Globus pallidus (tissue), 1 donor: Measurements from ENCODE around the gene PIGS.
"Not testable (repeated sequence)": the region's sequence is repeated elsewhere in the genome, so short reads cannot be mapped to it uniquely, and the experiment has no call there.

Experiments used
- DNase-seq: peaks from one replicate; pipeline ENCODE4 v3.0.0-alpha.2; 2015; ENCODE audit warnings: low spot score

PIGS gene

DNA sequence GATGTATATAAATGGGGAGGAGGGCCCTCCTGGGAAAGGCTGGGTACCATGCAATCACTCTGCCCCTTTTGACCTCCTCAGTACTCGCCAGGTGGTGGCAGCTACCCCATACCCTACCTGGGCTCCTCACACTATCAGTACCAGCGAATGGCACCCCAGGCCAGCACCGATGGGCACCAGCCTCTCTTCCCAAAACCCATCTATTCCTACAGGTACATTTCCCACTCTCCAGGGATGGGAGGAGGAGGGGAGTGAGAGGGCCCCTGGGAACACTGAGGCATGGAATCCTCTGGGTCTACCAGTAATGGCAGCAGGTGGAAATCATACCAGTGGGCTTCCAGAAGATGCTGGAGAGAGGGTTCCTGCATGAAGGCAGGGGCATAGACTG, 42.3 kb downstream of the PIGS start:
- DNase-seq = no peak

DNA sequence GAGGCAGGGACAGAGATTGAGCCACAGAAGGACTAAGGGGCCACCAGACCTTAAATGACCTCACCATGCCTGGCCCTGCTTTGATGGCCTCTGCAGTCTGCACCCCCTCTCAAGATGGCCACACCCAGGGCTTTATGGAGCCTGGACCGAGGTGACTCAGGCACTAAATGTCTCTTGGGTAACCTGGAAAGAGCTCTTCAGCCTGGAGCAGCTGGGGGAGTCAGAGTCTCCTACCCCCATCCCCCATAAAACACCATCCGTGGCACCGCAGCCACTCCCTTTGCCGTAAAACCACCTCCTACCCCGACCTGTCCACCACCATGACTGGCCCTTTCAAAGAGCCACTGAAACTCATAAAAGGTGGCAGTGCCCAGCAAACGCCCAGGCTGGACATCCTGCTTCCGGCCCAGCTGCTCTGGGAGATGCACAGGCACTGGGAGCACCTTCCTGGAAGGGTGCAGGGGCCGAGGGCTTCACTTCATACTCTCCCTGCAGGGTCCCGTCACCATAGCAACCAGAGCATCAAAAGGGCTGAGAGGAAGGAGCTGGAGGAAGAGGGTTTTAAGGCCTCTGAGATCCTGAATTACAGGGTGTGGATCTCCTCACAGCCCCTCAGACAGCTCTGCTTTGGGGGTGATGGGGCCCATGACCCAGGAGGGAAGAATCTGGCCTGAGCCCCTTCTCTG, 42.9 kb downstream of the PIGS start:
- no peak for DNase-seq

DNA sequence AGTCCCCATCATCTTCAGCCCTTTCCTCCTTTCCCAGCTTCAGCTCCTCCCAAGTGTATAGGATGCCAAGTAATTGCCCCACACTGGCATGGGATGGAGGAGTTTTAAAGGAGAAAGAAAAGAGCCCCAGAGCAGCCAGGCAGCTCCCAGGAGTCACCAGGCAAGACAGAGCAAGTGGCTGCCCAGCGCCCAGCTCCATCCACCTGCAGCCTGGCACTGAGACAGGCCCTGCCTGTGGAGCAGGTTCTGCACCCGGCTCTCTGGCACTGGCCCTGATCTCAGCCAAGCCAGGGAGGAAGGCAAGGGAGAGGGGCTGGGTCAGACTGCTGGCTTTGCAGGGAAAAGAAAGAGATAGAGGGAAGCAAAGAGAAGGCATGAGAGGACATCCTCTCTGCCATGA, 43.5 kb downstream of the PIGS start:
- no peak for DNase-seq

DNA sequence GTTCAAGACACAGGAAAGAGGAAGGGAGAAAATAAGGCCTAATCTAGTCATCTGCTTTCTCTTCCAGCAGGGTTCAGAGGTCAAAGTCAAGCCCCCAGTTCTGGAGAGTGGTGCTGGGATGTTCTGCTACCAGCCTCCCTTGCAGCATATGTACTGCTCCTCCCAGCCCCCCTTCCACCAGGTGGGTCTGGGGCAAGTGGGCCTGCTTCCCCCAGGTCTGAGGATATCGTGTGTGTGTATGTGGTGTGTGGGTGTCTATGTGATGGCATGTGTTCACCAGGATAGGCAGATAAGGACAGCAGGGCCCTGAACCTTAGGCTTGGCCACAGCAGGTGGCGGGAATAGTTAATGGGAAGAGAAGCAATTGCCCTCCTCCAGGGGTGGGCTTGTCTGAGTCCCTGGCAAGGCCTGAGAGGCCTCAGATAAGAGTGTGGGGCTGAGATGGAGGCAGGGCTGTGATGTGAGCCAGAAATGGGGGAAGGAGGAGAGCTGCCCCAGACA, 44.1 kb downstream of the PIGS start:
- DNase-seq = no peak

DNA sequence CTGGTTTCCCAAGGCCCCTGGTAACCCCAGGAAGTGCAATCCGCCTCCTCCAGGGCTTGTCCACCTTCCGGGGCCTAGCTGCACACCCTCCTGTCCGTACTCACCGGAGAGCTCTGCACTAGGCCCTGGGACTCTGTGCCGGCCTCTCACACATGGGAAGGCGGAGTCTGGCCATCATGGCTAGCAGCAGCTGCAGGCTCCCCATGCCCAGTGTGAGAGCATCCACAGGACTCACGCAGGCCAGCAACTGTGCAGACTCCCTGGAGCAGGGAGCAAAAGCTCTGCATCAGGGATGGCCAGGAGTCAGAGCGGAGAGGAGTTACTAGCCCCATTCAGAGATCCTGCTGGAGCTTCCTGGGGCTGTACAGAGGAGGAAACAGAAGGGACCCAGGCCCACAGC, 44.9 kb downstream of the PIGS start:
- DNase-seq = no peak

DNA sequence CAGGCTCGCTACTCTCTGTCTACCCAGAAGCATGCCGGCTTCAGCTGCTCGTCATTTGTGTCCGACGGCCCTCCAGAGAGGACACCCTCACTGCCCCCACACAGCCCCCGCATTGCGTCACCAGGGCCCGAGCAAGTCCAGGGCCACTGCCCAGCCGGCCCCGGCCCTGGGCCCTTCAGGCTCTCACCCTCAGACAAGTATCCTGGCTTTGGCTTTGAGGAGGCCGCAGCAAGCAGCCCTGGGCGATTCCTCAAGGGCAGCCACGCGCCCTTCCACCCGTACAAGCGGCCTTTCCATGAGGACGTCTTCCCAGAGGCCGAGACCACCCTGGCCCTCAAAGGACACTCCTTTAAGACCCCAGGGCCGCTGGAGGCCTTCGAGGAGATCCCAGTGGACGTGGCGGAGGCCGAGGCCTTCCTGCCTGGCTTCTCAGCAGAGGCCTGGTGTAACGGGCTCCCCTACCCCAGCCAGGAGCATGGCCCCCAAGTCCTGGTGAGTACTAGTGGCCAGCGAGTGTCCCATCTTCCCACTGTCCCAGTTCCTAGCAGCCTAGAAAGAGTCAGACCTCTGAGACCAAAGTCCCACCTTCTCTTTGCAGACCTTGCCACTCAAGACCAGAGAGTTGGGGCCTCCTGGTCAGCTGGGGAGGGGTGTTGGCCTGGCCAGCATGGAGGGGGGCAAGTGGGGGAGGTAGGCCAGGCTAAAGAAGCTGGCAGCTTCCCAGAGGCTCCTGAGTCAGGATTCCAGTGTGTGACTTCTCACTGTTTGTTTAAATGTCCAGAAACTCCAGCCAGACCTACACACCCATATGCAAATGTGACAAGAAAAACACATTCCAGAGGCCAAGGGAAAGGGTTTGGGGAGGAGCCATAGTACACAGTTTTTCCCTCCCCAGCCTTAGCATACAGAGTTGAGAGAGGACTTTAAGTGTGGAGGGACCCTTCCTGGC, 46.6 kb downstream of the PIGS start:
- no peak for DNase-seq

DNA sequence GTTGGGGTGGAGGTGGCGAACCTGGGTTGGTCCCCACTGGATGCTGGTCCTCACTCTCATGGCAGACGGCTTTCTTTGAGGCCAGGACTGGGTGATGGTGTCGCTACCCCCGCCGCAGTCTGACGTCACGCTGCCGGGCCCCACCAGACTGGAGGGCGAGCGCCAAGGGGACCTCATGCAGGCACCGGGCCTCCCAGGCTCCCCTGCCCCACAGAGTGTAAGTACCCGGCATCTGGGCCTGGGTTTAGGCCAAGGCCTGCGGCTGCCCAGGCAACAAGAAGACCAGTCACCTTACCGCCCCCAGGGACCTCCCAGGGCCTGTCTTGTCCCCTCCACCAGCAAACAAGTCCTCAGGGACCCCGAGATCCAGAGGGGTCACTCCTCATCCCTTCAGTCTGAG, 47.4 kb downstream of the PIGS start:
- DNase-seq = no peak

DNA sequence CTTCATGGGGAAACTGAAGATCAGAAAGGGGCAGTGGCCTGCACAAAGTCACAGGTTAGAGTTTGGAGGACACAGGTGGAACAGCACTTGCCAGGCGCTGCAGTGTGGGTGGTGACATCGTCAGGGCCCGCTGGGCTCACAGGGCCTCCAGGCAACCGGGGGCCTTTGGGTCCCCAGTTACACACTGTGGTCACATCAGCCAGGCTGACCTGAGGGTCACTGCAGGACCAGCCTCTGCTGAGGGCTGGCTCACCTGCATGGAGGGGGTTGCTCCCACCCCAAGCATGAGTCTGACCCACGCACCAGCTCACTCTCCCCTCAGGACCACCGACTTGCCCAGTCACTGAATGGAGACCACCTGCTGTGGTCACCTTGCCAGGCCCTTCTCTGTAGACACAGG, 48.1 kb downstream of the PIGS start:
- no peak for DNase-seq

DNA sequence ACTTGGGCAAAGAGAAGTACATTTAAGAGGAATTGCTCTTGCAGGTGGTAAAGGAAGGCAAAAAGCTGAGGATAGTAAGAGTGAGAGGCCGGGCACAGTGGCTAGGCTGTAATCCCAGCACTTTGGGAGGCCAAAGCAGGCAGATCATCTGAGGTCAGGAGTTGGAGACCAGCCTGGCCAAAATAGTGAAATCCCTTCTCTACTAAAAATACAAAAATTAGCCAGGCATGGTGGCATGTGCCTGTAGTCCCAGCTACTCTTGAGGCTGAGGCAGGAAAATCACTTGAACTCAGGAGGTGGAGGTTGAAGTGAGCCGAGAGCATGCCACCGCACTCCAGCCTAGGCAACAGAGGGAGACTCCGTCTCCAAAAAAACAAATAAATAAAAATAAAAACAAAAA, 49.0 kb downstream of the PIGS start:
- not testable (repeated sequence) for DNase-seq

DNA sequence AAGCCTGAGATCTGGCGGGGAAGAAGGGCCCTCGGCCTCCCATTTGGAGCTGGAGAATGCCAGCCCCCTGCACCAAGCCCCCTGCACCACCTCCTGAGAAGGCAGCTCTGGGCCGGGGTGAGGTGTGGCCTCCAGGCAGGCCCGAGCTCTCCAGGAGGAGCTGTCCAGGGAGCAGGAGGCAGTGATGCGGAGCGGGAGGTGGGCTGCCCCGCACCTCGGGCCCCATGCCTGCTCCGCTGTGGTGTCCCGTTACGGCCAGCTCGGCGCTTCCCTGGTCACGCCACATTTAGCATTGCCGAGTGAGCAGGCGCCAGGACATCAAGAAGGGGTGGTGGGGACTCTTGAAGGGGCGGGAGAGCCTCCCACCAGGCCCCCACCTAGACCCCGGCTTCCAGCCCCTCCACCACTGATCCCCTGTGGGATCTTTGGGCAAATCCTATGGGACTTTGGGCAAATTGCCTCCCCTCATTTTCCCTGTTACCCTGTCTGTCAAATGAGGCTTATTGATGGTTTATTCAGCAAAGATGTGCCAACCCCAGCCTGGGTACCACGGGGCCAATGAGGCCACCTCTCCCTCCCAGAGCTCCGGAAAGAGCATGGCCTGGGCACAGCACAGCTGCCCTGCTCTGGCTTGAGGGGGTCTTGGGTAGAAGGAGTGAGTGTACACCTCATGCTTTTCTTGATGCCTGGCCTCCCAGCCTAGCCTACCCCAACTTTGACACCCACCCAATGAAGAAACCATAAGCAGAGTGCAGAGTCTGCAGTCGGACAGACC, 49.8 kb downstream of the PIGS start:
- no peak for DNase-seq

DNA sequence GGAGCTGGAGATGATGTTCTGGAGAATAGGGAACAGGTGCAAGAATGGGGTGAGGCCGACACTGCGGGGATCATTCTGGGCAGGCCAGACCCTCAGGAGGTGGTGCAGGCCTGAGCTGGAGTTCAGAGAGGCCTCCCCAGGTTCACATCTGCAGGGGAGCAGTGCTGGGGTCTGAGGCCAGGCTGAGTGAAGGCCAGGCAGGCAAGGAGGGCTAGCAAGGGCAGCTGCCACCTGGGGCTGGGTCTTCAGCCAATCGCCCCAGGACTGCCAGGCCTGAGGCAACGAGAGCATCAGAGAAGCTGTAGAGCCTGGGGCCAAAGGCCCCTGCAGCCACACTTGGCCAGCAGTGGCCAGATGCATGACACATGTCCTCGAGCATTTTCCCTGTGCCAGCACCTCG, 50.6 kb downstream of the PIGS start:
- no peak for DNase-seq

DNA sequence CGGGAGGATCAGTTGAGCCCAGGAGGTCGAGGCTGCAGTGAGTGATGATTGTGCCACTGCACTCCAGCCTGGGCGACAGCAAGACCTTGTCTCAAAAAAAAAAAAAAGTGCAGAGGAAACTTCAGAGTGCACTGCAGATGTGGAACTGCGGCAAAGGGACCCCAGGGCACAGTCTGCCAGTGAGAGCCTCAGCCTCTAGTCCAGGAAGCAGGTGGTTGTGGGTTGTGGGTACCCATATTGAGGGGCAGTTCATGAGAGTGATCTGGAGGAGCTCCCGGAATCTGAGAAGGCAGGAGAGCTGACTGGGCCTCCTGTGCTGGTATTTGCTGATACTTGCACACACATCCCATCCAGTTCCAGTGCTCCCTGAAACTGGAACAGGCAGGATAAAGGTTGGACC, 52.1 kb downstream of the PIGS start:
- DNase-seq = no peak

DNA sequence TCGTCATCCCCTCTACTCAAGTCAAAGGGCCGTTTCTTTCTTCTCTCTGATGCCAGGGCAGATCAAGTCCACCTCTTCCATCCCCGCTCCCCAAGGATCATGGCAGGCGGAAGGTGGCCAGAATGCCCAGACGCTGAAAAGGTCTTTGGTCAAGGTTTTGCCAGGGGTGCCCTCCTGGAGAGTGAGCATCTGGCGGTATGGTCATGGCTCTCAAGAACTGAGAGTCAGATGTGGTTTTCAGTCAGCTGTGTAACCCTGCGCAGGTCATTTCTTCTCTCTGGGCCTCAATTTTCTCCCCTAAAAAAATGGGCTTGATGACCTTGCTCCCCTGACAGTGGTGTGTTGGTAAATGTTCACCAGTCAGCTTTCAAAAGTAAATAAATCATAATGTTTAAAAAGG, 52.7 kb downstream of the PIGS start:
- no peak for DNase-seq

DNA sequence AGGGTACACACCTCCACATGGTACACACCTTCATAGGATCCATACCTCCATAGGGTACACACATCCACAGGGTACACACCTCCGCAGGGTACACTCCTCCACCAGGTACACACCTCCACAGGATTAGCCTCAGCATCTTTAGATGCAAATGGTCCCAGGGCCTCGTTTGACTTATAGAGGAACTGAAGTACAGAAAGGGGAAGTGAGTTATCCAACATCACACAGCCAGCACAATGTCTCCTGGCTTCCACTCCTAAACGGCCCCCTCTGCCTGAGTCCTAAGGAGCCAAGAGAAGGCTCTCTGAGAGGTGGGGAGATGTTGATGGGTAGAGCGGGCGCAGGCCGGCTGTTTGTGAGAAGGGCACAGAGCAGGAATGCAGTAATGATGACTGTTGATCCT, 53.2 kb downstream of the PIGS start:
- no peak for DNase-seq

DNA sequence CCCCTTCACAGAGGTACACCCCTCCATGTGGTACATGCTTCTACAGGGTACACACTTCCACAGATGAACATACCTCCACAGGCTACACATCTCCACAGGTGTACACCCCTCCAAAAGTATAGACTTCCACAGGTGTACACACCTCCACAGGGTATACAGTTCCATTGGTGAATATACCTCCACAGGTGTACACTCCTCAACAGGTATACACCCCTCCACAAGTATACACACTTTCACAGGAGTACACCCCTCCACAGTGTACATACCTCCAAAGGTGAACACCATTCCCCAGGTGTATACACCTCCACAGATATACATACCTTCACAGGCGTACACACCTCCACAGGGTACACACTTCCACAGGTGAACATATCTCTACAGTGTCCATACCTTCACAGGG, 55.8 kb downstream of the PIGS start:
- DNase-seq = no peak

DNA sequence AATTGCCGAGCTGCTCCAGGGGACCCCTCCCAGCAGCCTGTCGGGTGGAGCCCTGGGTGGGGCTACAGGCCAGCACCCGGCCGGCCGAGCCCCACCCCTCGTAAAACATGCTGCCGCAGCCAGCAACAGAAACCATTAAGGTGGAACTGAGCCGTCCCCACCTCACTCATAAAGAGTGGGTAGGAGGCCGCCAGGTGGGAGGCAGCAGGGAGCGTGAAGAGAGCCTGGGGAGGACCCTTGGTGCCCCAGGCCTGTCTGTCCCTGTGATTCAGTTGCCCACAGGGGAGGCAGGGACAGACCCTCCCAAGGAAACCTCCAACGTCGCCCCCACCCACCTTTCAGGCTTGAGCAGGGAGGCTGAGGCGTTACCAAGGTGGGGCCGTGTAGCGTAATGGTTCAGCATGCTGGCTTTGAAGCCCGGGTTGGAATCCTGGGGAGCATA, 56.7 kb downstream of the PIGS start:
- no peak for DNase-seq

DNA sequence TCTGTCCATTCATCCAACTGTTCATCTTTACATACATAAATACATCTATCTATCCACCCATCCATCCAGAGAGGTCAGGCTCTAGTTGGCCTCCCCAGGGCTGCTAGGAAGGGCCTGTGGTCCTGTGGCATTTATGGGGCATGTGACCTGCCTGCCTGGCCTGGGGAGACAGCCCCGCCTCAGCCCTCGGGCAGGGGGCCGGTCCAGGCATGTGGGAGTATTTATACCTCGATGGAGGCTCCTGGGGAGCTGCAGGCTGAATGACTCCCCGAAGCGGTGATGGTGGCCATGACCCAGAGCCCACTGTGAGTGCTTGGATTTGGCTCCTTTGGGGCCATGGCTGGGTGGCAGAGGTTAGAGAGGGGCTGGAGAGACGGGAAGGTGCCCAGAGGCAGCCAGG, 57.8 kb downstream of the PIGS start:
- no peak for DNase-seq

DNA sequence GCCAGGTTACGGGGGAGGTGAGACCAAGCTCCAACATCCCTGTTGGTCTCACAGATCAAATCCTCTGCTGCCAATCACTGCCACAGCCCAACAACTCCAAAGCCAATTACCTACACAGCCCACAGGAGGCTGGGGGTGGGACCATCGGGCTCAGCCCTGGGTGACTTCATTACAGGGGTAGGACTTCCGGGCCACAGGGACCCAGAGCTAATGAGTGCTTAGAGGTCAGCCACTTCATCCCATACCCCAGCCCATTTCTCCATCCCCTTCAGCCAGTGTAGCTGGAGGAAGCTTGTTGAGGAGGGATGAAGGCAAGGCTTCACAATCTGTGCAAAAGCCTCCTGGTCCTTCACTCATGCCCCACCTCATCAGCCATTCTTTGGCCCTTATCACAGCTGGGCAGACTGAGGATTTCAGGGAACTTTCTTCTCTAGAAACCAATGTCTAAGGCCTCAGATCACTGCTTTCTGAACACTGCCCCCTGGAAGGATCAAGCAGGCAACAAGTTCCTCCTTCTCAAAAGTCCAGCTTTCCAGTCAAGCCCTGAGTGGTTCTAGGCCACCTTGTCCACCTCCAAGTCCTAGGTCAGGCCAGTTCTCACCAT, 59.4 kb downstream of the PIGS start:
- DNase-seq = no peak

DNA sequence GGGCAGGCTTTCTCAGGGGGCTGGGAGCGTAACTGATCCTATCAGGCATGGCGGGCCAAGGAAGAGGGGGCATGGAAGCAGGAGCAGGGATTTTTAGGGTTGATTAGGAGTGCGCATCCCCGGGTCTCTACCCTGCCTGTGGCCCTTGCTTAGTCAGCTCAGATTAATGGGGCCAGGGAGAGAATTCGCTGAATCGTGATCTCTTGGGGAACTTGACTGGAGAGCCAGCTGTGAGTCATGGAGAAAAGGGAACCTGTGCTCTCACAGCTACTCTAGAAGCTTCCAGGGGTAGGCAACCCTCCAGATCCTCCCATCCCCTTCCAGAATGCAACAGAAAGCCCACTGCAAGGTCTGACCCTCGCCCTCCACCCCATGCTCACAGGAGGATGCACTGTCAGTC, 61.5 kb downstream of the PIGS start:
- DNase-seq = no peak

DNA sequence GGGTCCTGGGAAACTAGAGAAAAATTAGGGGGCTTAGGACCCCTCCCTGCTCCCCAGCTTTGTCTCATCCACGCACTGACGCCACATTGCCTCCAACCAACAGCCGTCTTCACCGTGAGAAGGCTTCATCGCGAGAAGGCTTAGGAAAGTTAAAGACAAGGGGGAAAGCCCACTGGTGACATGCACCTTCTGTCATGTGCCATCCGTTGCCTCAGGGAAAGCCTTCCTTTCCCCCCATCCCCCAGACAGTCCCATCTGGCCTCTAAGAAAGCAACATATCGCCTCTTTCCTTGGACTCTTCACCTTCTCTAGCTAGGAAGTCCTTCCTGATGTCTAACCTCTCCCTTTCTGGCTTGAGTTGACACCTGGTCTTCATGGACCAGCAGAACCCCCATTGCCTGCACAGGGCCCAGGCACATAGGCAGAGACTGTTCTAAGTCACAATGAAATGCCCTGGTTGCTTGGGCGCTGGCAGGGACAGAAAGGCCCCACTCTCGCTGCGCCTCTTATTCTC, 63.1 kb downstream of the PIGS start:
- DNase-seq = no peak

DNA sequence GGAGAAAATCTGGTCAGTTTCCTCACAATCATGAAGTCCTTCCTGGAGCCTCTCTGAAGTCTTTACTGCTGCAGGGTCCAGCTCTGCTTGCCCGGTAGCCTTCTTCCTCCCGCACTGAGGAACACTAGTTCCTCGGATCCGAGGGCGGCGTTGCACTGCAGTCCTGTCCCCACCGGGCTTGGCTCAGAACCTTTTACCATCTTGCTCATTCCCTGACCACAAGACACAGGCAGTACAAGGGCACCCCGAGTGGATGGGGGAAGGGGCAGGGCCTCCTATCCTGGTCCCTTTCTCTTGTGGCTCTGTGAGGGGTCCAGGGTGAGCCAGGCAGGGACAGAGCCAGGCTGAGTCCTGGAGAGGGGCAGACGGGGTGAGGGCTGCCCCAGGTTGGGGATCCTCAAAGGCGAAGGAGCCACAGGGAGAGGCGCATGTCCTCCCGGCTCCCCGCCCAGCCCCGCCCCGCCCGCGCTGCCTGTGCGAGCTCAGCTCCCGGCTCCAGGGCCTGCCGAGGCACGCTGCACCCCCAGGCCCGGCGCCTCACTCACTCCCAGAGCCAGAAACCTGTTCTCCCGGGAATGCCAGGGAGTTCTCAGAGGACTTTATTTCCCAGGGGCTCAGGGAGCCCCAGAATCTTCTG, 63.6 kb downstream of the PIGS start:
- DNase-seq = no peak
